Measurements from ENCODE around the gene TCF4. TPM values are rescaled to one million over a fixed set of nuclear protein-coding genes. Genes with fewer than 3 reads are reported as not detected.

The TCF4 gene
- total and polyA plus RNA-seq, 4 donors, result 4.3 to 15.3 (median 11.5) TPM

DNA sequence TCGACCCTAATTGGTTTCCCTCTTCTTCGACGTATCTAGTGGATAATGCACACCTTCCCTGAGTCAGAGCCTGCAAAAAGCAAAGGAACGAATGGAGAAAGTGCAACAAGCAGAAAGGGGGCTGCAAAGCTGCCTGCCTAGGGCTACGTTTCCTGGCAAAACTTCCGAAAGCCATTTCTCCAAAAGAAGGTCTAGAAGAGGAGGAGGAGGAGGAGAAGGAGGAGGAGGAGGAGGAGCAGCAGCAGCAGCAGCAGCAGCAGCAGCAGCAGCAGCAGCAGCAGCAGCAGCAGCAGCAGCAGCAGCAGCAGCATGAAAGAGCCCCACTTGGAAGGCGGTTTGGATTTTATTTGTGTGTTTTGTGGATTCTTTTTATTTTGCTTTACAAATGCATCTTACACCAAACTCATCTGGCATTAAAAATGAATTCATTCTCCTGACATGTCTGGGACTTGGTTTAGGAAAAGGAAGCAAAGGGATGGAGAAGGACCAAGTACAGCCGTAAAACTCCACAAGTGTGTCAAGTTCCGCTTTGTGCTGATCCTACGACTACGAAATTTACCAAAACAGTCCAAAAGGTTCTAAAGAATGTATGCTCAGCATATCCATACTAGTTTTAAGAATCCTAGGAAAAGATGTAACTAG lies 2.0 kb downstream of the TCF4 start:
- Histone ChIP-seq H3K27me3 (ENCODE audit: control insufficient read depth in 4 of 4, insufficient read depth in 4 of 4, low read length in 3 of 4) (no peaks in the 10 kb centered on the region), H3K9ac (ENCODE audit: low read depth in 1 of 2, low read length in 2 of 2) (peak overlapping the region in 1 of 2 donors; percentile 54), H3K27ac (ENCODE audit: low read depth in 1 of 2, low read length in 2 of 2) (peak overlapping the region in 1 of 2 donors; percentile 28), H3K9me3 (ENCODE audit: control insufficient read depth in 4 of 4, low read length in 3 of 4) (no peaks in the 10 kb centered on the region), H3K4me1 (ENCODE audit: control insufficient read depth in 4 of 4, insufficient read depth in 4 of 4, low read length in 3 of 4) (peaks cover 2 to 9% (median 7%) of the 10 kb centered on the region in 4 donors), H3K4me3 (ENCODE audit: low read depth in 1 of 3, low read length in 3 of 3) (no peak overlapping the region), H3K36me3 (ENCODE audit: control insufficient read depth in 4 of 4, insufficient read depth in 3 of 4, low read depth in 1 of 4, low read length in 3 of 4) (no peaks in the 10 kb centered on the region)
- no peak for TF ChIP-seq NR2F2 (IDR thresholded peaks at IDR 0.05)
- TF ChIP-seq EGR1 (IDR thresholded peaks at IDR 0.05; ENCODE audit: low read depth in 2 of 2), result no peak
- TF ChIP-seq, protein P1, sequence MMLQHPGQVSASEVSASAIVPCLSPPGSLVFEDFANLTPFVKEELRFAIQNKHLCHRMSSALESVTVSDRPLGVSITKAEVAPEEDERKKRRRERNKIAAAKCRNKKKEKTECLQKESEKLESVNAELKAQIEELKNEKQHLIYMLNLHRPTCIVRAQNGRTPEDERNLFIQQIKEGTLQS (IDR thresholded peaks at IDR 0.05), result no peak
- TF ChIP-seq RAD21 (IDR thresholded peaks at IDR 0.05), result no peak
- TF ChIP-seq, protein P2, sequence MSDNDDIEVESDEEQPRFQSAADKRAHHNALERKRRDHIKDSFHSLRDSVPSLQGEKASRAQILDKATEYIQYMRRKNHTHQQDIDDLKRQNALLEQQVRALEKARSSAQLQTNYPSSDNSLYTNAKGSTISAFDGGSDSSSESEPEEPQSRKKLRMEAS (IDR thresholded peaks at IDR 0.05), result no peak
- TF ChIP-seq, protein P3, sequence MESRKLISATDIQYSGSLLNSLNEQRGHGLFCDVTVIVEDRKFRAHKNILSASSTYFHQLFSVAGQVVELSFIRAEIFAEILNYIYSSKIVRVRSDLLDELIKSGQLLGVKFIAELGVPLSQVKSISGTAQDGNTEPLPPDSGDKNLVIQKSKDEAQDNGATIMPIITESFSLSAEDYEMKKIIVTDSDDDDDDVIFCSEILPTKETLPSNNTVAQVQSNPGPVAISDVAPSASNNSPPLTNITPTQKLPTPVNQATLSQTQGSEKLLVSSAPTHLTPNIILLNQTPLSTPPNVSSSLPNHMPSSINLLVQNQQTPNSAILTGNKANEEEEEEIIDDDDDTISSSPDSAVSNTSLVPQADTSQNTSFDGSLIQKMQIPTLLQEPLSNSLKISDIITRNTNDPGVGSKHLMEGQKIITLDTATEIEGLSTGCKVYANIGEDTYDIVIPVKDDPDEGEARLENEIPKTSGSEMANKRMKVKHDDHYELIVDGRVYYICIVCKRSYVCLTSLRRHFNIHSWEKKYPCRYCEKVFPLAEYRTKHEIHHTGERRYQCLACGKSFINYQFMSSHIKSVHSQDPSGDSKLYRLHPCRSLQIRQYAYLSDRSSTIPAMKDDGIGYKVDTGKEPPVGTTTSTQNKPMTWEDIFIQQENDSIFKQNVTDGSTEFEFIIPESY (IDR thresholded peaks at IDR 0.05), result no peak
- TF ChIP-seq SP1 (IDR thresholded peaks at IDR 0.05), result no peak
- no peak for TF ChIP-seq RXRA (IDR thresholded peaks at IDR 0.05)
- no peak for TF ChIP-seq FOXA1 (IDR thresholded peaks at IDR 0.05)
- TF ChIP-seq HNF4G (IDR thresholded peaks at IDR 0.05), result no peak
- TF ChIP-seq YY1 (IDR thresholded peaks at IDR 0.05), result no peak
- TF ChIP-seq GABPA (IDR thresholded peaks at IDR 0.05 in 1 of 2, conservative IDR thresholded peaks at IDR 0.05 in 1 of 2), result no peak
- TF ChIP-seq FOXA2 (IDR thresholded peaks at IDR 0.05), result no peak
- no peak for DNase-seq (ENCODE audit: low spot score)
- WGBS, result 64% methylated on average over 11 of the region's 11 CpGs

DNA sequence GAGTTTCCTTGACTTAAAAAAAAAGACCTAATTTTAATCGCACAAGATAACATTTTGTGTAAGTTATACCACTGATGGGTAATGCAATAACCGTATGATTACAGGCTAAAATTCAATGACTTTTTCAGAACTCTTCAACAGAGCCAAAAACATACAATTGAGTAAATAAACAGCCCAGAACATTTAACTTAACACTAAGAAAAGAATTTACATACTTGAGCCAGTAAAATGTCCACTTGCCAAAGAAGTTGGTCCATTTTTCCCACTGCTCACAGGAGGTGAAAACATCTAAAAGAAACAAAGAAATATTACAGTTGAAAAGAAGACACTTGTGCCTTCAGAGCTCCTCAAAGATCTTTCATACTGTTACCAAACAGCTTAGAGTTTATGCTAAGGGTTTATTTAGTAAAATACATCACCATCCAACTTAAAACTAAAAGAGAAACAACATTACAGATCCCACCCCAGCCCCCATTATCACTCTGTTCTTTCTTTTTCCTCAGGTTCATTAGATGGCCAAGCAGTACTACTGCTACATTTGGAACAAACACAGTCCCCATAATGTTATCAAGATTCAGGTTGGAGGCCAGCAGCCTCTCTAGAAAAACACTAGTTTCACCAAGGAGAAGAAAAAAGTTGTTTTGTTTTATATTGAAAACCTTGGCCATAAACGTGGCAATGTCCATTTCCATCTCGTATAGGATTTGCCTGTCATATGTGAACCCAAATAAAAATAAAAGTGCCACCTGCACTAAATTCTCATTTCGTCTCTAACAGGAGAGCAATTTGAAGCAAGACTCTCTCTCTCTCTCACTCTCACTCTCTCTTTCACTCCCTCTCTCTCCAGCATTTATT lies 2.7 kb downstream of the TCF4 start:
- Histone ChIP-seq H3K9ac (ENCODE audit: low read depth in 1 of 2, low read length in 2 of 2) (peak overlapping the region; percentile 13 to 54), H3K27me3 (ENCODE audit: control insufficient read depth in 4 of 4, insufficient read depth in 4 of 4, low read length in 3 of 4) (no peaks in the 10 kb centered on the region), H3K27ac (ENCODE audit: low read depth in 1 of 2, low read length in 2 of 2) (no peak overlapping the region), H3K4me1 (ENCODE audit: control insufficient read depth in 4 of 4, insufficient read depth in 4 of 4, low read length in 3 of 4) (peaks cover 2 to 9% (median 7%) of the 10 kb centered on the region in 4 donors), H3K9me3 (ENCODE audit: control insufficient read depth in 4 of 4, low read length in 3 of 4) (no peaks in the 10 kb centered on the region), H3K4me3 (ENCODE audit: low read depth in 1 of 3, low read length in 3 of 3) (no peak overlapping the region), H3K36me3 (ENCODE audit: control insufficient read depth in 4 of 4, insufficient read depth in 3 of 4, low read depth in 1 of 4, low read length in 3 of 4) (no peaks in the 10 kb centered on the region)
- 62% methylated on average over 5 of the region's 5 CpGs for WGBS
- no peak for DNase-seq (ENCODE audit: low spot score)
- no peak for TF ChIP-seq FOXA2 (IDR thresholded peaks at IDR 0.05)
- TF ChIP-seq, protein P1 (IDR thresholded peaks at IDR 0.05), result no peak
- TF ChIP-seq, protein P3 (IDR thresholded peaks at IDR 0.05), result no peak
- no peak for TF ChIP-seq NR2F2 (IDR thresholded peaks at IDR 0.05)
- TF ChIP-seq FOXA1 (IDR thresholded peaks at IDR 0.05), result no peak
- TF ChIP-seq, protein P4, sequence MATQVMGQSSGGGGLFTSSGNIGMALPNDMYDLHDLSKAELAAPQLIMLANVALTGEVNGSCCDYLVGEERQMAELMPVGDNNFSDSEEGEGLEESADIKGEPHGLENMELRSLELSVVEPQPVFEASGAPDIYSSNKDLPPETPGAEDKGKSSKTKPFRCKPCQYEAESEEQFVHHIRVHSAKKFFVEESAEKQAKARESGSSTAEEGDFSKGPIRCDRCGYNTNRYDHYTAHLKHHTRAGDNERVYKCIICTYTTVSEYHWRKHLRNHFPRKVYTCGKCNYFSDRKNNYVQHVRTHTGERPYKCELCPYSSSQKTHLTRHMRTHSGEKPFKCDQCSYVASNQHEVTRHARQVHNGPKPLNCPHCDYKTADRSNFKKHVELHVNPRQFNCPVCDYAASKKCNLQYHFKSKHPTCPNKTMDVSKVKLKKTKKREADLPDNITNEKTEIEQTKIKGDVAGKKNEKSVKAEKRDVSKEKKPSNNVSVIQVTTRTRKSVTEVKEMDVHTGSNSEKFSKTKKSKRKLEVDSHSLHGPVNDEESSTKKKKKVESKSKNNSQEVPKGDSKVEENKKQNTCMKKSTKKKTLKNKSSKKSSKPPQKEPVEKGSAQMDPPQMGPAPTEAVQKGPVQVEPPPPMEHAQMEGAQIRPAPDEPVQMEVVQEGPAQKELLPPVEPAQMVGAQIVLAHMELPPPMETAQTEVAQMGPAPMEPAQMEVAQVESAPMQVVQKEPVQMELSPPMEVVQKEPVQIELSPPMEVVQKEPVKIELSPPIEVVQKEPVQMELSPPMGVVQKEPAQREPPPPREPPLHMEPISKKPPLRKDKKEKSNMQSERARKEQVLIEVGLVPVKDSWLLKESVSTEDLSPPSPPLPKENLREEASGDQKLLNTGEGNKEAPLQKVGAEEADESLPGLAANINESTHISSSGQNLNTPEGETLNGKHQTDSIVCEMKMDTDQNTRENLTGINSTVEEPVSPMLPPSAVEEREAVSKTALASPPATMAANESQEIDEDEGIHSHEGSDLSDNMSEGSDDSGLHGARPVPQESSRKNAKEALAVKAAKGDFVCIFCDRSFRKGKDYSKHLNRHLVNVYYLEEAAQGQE (IDR thresholded peaks at IDR 0.05), result no peak
